Stimulated activated CD8-positive, alpha-beta memory T cell treated with anti-CD3 and anti-CD28 coated beads, Interleukin-7, amount 100 ng/mL, for 24 hours (primary cell): ENCODE results near the gene TAS2R60.
"Not testable (repeated sequence)": the region's sequence is repeated elsewhere in the genome, so short reads cannot be mapped to it uniquely, and the experiment has no call there.

Experiments
- DNase-seq: peaks from one replicate; pipeline ENCODE4 v3.0.0-alpha.2; 2020; ENCODE audit warnings: low read depth

Gene TAS2R60

GRCh38 chr7:143444063-143444782, 970 bp downstream of the TAS2R60 start:
- DNase-seq = no peak

- DNase-seq = no peak
These were observed 1.5 kb downstream of the TAS2R60 start for GRCh38 chr7:143444785-143445184.

GRCh38 chr7:143447466-143447865, 4.2 kb downstream of the TAS2R60 start:
- DNase-seq = no peak

- no peak for DNase-seq
These were observed 5.2 kb downstream of the TAS2R60 start for GRCh38 chr7:143448429-143448828.

GRCh38 chr7:143449793-143450192, 6.5 kb downstream of the TAS2R60 start:
- no peak for DNase-seq

GRCh38 chr7:143451122-143451521, 7.9 kb downstream of the TAS2R60 start:
- DNase-seq = no peak

GRCh38 chr7:143451746-143452145, 8.5 kb downstream of the TAS2R60 start:
- no peak for DNase-seq

- no peak for DNase-seq
These were observed 9.2 kb downstream of the TAS2R60 start for GRCh38 chr7:143452495-143452894.

- no peak for DNase-seq
These were observed 10.9 kb downstream of the TAS2R60 start for GRCh38 chr7:143454091-143454680.

GRCh38 chr7:143455491-143455890, 12.2 kb downstream of the TAS2R60 start:
- no peak for DNase-seq

GRCh38 chr7:143455942-143456341, 12.7 kb downstream of the TAS2R60 start:
- DNase-seq = no peak

GRCh38 chr7:143456992-143457793, 13.9 kb downstream of the TAS2R60 start:
- DNase-seq = no peak

- DNase-seq = no peak
These were observed 15.0 kb downstream of the TAS2R60 start for GRCh38 chr7:143458263-143458662.

GRCh38 chr7:143458681-143459080, 15.4 kb downstream of the TAS2R60 start:
- no peak for DNase-seq

- DNase-seq = no peak
These were observed 16.1 kb downstream of the TAS2R60 start for GRCh38 chr7:143459359-143459758.

- DNase-seq = no peak
These were observed 17.2 kb downstream of the TAS2R60 start for GRCh38 chr7:143460271-143460979.

GRCh38 chr7:143462045-143462444, 18.8 kb downstream of the TAS2R60 start:
- no peak for DNase-seq

GRCh38 chr7:143463556-143463955, 20.3 kb downstream of the TAS2R60 start:
- no peak for DNase-seq

- no peak for DNase-seq
These were observed 20.7 kb downstream of the TAS2R60 start for GRCh38 chr7:143463957-143464356.

- no peak for DNase-seq
These were observed 24.5 kb downstream of the TAS2R60 start for GRCh38 chr7:143467724-143468123.

- DNase-seq = not testable (repeated sequence)
These were observed 28.9 kb downstream of the TAS2R60 start for GRCh38 chr7:143472071-143472689.
